ENCODE data around the gene SORCS3.

SORCS3 gene

GRCh38 chr10:105139363-105139896 is 498.3 kb downstream of the SORCS3 start:
- no peak for DNase-seq

GRCh38 chr10:105140600-105140999 is 499.5 kb downstream of the SORCS3 start:
- no peak for DNase-seq

GRCh38 chr10:105145711-105146110 is 504.6 kb downstream of the SORCS3 start:
- DNase-seq = no peak

GRCh38 chr10:105146436-105146835 is 505.3 kb downstream of the SORCS3 start:
- DNase-seq = no peak

GRCh38 chr10:105148456-105148855 is 507.4 kb downstream of the SORCS3 start:
- no peak for DNase-seq

GRCh38 chr10:105148921-105149320 is 507.8 kb downstream of the SORCS3 start:
- DNase-seq = no peak

GRCh38 chr10:105149371-105149891 is 508.3 kb downstream of the SORCS3 start:
- no peak for DNase-seq

GRCh38 chr10:105150259-105150880 is 509.3 kb downstream of the SORCS3 start:
- no peak for DNase-seq

- no peak for DNase-seq
These were observed 513.6 kb downstream of the SORCS3 start for GRCh38 chr10:105154736-105155135.

GRCh38 chr10:105159268-105159667 is 518.2 kb downstream of the SORCS3 start:
- DNase-seq = no peak

GRCh38 chr10:105161149-105161548 is 520.1 kb downstream of the SORCS3 start:
- no peak for DNase-seq

GRCh38 chr10:105161767-105162166 is 520.7 kb downstream of the SORCS3 start:
- DNase-seq = no peak

GRCh38 chr10:105170521-105170920 is 529.4 kb downstream of the SORCS3 start:
- no peak for DNase-seq

- DNase-seq = no peak
These were observed 530.9 kb downstream of the SORCS3 start for GRCh38 chr10:105171945-105172344.

GRCh38 chr10:105181626-105182025 is 540.5 kb downstream of the SORCS3 start:
- DNase-seq = no peak

- no peak for DNase-seq
These were observed 542.4 kb downstream of the SORCS3 start for GRCh38 chr10:105183536-105183935.

GRCh38 chr10:105185161-105185560 is 544.1 kb downstream of the SORCS3 start:
- no peak for DNase-seq

- DNase-seq = no peak
These were observed 546.2 kb downstream of the SORCS3 start for GRCh38 chr10:105187243-105187642.

GRCh38 chr10:105188737-105189462 is 547.8 kb downstream of the SORCS3 start:
- DNase-seq = no peak

- no peak for DNase-seq
These were observed 548.3 kb downstream of the SORCS3 start for GRCh38 chr10:105189463-105189800.

- DNase-seq = no peak
These were observed 551.1 kb downstream of the SORCS3 start for GRCh38 chr10:105192146-105192545.

- DNase-seq = no peak
These were observed 551.8 kb downstream of the SORCS3 start for GRCh38 chr10:105192861-105193260.

- no peak for DNase-seq
These were observed 554.7 kb downstream of the SORCS3 start for GRCh38 chr10:105195831-105196230.

Measured in CD4-positive, alpha-beta T cell treated with Interleukin-21 for 1 hour (primary cell).